ENCODE data around the gene LRP2BP. TPM values are rescaled to one million over a fixed set of nuclear protein-coding genes. Genes with fewer than 3 reads are reported as not detected.

The LRP2BP gene
- total RNA-seq, 1 experiment from 2014 or later, result 0.19 TPM

GRCh38 chr4:185395956-185396723, 416 bp upstream of the LRP2BP start:
- peak; percentile 97 for DNase-seq (ENCODE audit: low spot score)
- no peaks in the 10 kb centered on the region for H3K36me3 ChIP-seq (ENCODE audit: insufficient read depth, low read length, poor library complexity, severe bottlenecking)
- ChIA-PET CTCF (no interaction called here), POLR2A (ENCODE audit: low non-redundant PET) (interaction anchor here (0.9 kb wide), 1 partner anchor 45 kb away, joined by 3 read pairs; no protein-coding TSS in a partner anchor)
- peak overlapping the region; percentile 93 for H3K27ac ChIP-seq (ENCODE audit: low read depth, low read length, poor library complexity, severe bottlenecking)
- no peak for TF ChIP-seq EZH2 (IDR thresholded peaks at IDR 0.05; ENCODE audit: borderline replicate concordance, low read depth, low read length, poor library complexity, severe bottlenecking)
- TF ChIP-seq, protein P1, sequence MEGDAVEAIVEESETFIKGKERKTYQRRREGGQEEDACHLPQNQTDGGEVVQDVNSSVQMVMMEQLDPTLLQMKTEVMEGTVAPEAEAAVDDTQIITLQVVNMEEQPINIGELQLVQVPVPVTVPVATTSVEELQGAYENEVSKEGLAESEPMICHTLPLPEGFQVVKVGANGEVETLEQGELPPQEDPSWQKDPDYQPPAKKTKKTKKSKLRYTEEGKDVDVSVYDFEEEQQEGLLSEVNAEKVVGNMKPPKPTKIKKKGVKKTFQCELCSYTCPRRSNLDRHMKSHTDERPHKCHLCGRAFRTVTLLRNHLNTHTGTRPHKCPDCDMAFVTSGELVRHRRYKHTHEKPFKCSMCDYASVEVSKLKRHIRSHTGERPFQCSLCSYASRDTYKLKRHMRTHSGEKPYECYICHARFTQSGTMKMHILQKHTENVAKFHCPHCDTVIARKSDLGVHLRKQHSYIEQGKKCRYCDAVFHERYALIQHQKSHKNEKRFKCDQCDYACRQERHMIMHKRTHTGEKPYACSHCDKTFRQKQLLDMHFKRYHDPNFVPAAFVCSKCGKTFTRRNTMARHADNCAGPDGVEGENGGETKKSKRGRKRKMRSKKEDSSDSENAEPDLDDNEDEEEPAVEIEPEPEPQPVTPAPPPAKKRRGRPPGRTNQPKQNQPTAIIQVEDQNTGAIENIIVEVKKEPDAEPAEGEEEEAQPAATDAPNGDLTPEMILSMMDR (conservative IDR thresholded peaks at IDR 0.05; ENCODE audit: low read depth, low read length), result no peak
- no TSS peak for BruUV-seq (replicated peaks)
- peaks cover 18% of the 10 kb centered on the region for H3K4me1 ChIP-seq (ENCODE audit: insufficient read depth, low read length, poor library complexity, severe bottlenecking)
- H3K4me3 ChIP-seq (ENCODE audit: low read depth, low read length, poor library complexity, severe bottlenecking), result peak overlapping the region; percentile 62
- no peaks in the 10 kb centered on the region for H3K27me3 ChIP-seq (replicated peaks; ENCODE audit: insufficient read depth, low read depth, low read length, poor library complexity)
- intact Hi-C loops (cut with micrococcal nuclease; ENCODE audit: unreplicated experiment), result loop anchor here (5.0 kb wide), 1 partner anchor 189 kb away; the partner anchor contains the start of gene SNX25
- no peaks in the 10 kb centered on the region for H3K9me3 ChIP-seq (ENCODE audit: low read depth, low read length, poor library complexity, severe bottlenecking)

DNA sequence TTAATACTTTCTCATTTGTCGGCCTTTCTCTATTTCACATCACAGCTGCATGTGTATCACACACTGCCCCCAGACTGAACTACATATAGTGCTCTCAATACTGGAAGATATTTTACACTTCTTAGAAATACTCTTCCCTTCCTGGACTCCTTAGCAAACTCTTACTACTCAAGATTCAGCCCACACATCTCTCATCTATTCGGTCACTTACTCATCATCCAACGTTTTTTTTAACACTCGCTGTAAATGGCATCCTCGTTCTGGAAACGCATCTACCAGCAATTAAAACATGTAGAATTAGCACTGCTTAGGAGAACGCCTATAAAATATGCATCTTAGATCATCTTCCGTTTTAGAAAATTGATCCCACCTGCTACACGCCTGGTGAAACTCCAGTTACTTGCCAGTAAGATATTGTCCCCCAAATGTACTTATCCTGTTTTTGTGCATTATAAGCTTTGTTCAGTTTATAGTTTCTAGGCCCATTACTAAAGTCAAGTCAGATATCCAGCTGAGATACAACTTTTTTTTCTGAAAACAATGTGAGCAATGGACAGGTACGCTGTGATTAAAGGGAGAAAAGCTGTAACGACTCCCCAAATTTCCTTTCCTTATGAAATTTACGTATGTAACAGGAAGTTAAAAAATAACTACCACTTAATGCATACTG, 1.0 kb downstream of the LRP2BP start:
- Histone ChIP-seq H3K4me1 (ENCODE audit: insufficient read depth, low read length, poor library complexity, severe bottlenecking) (peaks cover 18% of the 10 kb centered on the region), H3K27me3 (replicated peaks; ENCODE audit: insufficient read depth, low read depth, low read length, poor library complexity) (no peaks in the 10 kb centered on the region), H3K27ac (ENCODE audit: low read depth, low read length, poor library complexity, severe bottlenecking) (no peak overlapping the region), H3K4me3 (ENCODE audit: low read depth, low read length, poor library complexity, severe bottlenecking) (peak overlapping the region; percentile 62), H3K9me3 (ENCODE audit: low read depth, low read length, poor library complexity, severe bottlenecking) (no peaks in the 10 kb centered on the region), H3K36me3 (ENCODE audit: insufficient read depth, low read length, poor library complexity, severe bottlenecking) (no peaks in the 10 kb centered on the region)
- ChIA-PET POLR2A (ENCODE audit: low non-redundant PET) (no interaction called here), CTCF (no interaction called here)
- no peak for DNase-seq (ENCODE audit: low spot score)
- BruUV-seq (replicated peaks), result TSS peak; percentile 43
- intact Hi-C loops (cut with micrococcal nuclease; ENCODE audit: unreplicated experiment), result loop anchor here (5.0 kb wide), 1 partner anchor 187 kb away; the partner anchor contains the start of gene SNX25
- TF ChIP-seq, protein P1 (conservative IDR thresholded peaks at IDR 0.05; ENCODE audit: low read depth, low read length), result no peak
- no peak for TF ChIP-seq EZH2 (IDR thresholded peaks at IDR 0.05; ENCODE audit: borderline replicate concordance, low read depth, low read length, poor library complexity, severe bottlenecking)

GRCh38 chr4:185392156-185392555, 3.6 kb downstream of the LRP2BP start:
- no peaks in the 10 kb centered on the region for H3K27me3 ChIP-seq (replicated peaks; ENCODE audit: insufficient read depth, low read depth, low read length, poor library complexity)
- no peaks in the 10 kb centered on the region for H3K36me3 ChIP-seq (ENCODE audit: insufficient read depth, low read length, poor library complexity, severe bottlenecking)
- H3K9me3 ChIP-seq (ENCODE audit: low read depth, low read length, poor library complexity, severe bottlenecking), result no peaks in the 10 kb centered on the region
- CTCF ChIA-PET, result no interaction called here
- no peak for DNase-seq (ENCODE audit: low spot score)
- TF ChIP-seq, protein P1 (conservative IDR thresholded peaks at IDR 0.05; ENCODE audit: low read depth, low read length), result no peak
- no peak for TF ChIP-seq EZH2 (IDR thresholded peaks at IDR 0.05; ENCODE audit: borderline replicate concordance, low read depth, low read length, poor library complexity, severe bottlenecking)
- no peak overlapping the region for H3K27ac ChIP-seq (ENCODE audit: low read depth, low read length, poor library complexity, severe bottlenecking)
- H3K4me1 ChIP-seq (ENCODE audit: insufficient read depth, low read length, poor library complexity, severe bottlenecking), result peaks cover 15% of the 10 kb centered on the region
- H3K4me3 ChIP-seq (ENCODE audit: low read depth, low read length, poor library complexity, severe bottlenecking), result no peak overlapping the region
- BruUV-seq (replicated peaks), result no TSS peak
- intact Hi-C loops (cut with micrococcal nuclease; ENCODE audit: unreplicated experiment), result no loop called here
- POLR2A ChIA-PET (ENCODE audit: low non-redundant PET), result no interaction called here

All from A673 (cell line).